Osteocyte (in vitro differentiated cells): ENCODE results near the gene IDUA. TPM values are rescaled to one million over a fixed set of nuclear protein-coding genes. Genes with fewer than 3 reads are reported as not detected.

ENCODE experiments used
- DNase-seq: peaks from one replicate; pipeline ENCODE4 v3.0.0; 2021; ENCODE audit warnings: mixed read lengths; ENCODE audit not compliant: unreplicated experiment; ENCODE audit errors: extremely low spot score
- H3K27ac Mint-ChIP-seq: one replicate; pipeline ENCODE4 v1.8.0; 2021; ENCODE audit warnings: mild to moderate bottlenecking, mixed read lengths; ENCODE audit not compliant: unreplicated experiment
- H3K27me3 Mint-ChIP-seq: one replicate; pipeline ENCODE4 v1.8.0; 2021; ENCODE audit warnings: mixed read lengths; ENCODE audit not compliant: unreplicated experiment
- H3K36me3 Mint-ChIP-seq: one replicate; pipeline ENCODE4 v1.8.0; 2021; ENCODE audit warnings: mixed read lengths; ENCODE audit not compliant: unreplicated experiment
- H3K4me1 Mint-ChIP-seq: one replicate; pipeline ENCODE4 v1.8.0; 2021; ENCODE audit warnings: mixed read lengths; ENCODE audit not compliant: unreplicated experiment
- H3K4me3 Mint-ChIP-seq: one replicate; pipeline ENCODE4 v1.8.0; 2021; ENCODE audit warnings: mild to moderate bottlenecking, moderate library complexity, mixed read lengths; ENCODE audit not compliant: unreplicated experiment
- H3K9me3 Mint-ChIP-seq: one replicate; pipeline ENCODE4 v1.8.0; 2021; ENCODE audit warnings: mixed read lengths; ENCODE audit not compliant: unreplicated experiment
- CTCF ChIP-seq: fragments of 200-600 bp; sonication (generic); IDR thresholded peaks from 2 replicates; pipeline ENCODE4 v1.5.0; 2021; ENCODE audit warnings: antibody characterized with exemption, mild to moderate bottlenecking, moderate library complexity
- total RNA-seq: library from RNA; stranded (reverse); gene quantifications from 2 replicates; pipeline ENCODE4 v1.2.1, GENCODE V29; 2021

Gene IDUA
- total RNA-seq, 1 donor from 2014 or later: 67.8 TPM

- Mint-ChIP-seq H3K27ac (no peak overlapping the region), H3K9me3 (no peaks in the 10 kb centered on the region), H3K4me1 (peaks cover 27% of the 10 kb centered on the region), H3K4me3 (no peak overlapping the region), H3K27me3 (no peaks in the 10 kb centered on the region), H3K36me3 (no peaks in the 10 kb centered on the region)
- TF ChIP-seq CTCF: no peak
- no peak for DNase-seq
These were observed 48.7 kb downstream of the IDUA start for GRCh38 chr4:1035510-1035909.

DNA sequence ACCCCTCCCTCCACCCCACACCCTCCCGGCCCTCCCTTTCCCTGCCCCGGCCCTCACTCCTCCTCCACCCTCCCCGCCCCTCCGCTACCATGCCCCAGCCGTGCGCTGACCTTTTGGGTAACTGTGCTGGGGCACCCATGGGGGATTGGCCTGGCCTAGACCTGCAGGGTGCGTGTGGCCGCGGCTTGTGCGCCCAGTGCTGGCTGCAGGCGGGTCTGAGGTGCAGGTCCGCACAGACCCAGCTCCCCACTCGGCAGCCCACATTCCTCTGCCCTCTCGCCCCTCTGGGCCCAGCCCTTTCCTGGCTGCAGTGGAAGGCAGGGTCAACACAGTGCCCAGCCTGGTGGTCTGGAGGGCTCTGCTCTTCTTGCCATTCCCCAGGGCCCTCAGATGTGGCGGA lies 49.3 kb downstream of the IDUA start:
- Mint-ChIP-seq H3K36me3 (no peaks in the 10 kb centered on the region), H3K9me3 (no peaks in the 10 kb centered on the region), H3K27me3 (no peaks in the 10 kb centered on the region), H3K4me1 (peaks cover 30% of the 10 kb centered on the region), H3K4me3 (no peak overlapping the region), H3K27ac (no peak overlapping the region)
- no peak for DNase-seq
- no peak for TF ChIP-seq CTCF

DNA sequence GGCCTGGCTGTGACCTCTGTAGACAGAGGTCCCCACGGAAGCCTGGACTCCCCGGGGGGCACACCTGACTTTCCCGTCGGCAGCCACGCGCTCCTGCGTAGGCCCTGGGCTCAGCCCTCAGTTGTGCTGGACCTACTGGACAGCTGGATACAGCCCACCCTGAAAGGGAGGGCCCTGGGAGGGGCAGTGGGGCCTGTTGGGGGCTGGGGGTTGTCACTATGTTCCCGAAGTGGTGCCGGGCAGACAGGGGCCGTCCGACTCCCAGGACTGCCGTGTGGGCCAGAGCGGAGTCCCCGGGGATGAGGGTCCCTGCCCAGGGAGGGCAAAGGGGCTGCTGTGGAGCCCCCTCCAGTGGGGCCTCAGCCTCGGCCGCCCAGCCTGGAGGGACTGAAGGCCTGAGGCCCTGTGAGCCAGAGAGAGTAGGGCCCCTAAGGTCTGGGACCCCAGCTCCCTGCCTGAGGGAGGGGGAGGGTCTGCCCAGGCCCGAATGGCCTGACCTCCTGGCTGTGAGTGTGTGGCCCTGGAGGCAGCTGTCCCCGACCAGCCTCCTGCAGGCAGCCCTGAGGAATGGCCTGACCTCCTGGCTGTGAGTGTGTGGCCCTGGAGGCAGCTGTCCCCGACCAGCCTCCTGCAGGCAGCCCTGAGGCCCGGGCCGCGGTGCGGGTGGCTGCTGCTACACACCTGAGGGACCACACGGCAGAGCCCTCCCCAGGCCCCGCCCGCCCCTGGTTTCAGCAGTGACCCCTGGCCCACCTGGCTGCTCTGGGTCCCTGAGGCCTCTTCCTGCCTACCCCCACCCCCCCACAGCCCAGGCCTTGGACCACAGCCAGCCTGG lies 50.3 kb downstream of the IDUA start:
- H3K36me3 Mint-ChIP-seq: no peaks in the 10 kb centered on the region
- H3K9me3 Mint-ChIP-seq: no peaks in the 10 kb centered on the region
- H3K27me3 Mint-ChIP-seq: no peaks in the 10 kb centered on the region
- no peak for DNase-seq
- H3K4me1 Mint-ChIP-seq: peaks cover 40% of the 10 kb centered on the region
- no peak overlapping the region for H3K4me3 Mint-ChIP-seq
- no peak for TF ChIP-seq CTCF
- H3K27ac Mint-ChIP-seq: no peak overlapping the region

DNA sequence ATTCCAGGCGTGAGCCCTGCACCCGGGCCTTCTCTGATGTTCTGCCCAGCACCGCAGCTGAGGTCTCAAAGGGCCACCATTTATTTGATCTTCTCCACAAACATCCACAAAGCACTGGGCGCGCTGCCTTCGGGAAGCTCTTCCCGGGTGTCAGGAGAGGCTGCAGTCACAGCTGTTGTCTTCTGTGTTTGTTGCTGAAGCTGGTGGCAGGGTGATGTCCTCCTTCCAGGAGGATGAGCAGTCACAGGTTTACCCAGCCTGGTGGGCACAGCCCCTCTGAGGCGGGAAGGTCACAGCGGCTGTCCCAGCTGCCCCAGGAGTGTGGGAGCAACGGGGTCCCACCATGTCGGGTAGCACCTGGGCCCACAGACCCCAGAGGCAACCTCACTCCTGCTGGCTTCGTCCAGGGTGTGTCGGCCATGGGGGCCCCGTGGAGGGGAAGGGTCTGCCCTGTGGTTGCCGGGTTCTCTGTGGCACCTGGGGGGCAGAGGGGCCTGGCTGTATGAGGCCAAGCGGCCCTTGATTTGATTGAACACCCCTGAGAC lies 52.2 kb downstream of the IDUA start:
- no peak overlapping the region for H3K4me3 Mint-ChIP-seq
- no peak for DNase-seq
- H3K9me3 Mint-ChIP-seq: no peaks in the 10 kb centered on the region
- no peaks in the 10 kb centered on the region for H3K27me3 Mint-ChIP-seq
- peak overlapping the region; percentile 77 for H3K27ac Mint-ChIP-seq
- TF ChIP-seq CTCF: no peak
- no peaks in the 10 kb centered on the region for H3K36me3 Mint-ChIP-seq
- peaks cover 49% of the 10 kb centered on the region for H3K4me1 Mint-ChIP-seq

DNA sequence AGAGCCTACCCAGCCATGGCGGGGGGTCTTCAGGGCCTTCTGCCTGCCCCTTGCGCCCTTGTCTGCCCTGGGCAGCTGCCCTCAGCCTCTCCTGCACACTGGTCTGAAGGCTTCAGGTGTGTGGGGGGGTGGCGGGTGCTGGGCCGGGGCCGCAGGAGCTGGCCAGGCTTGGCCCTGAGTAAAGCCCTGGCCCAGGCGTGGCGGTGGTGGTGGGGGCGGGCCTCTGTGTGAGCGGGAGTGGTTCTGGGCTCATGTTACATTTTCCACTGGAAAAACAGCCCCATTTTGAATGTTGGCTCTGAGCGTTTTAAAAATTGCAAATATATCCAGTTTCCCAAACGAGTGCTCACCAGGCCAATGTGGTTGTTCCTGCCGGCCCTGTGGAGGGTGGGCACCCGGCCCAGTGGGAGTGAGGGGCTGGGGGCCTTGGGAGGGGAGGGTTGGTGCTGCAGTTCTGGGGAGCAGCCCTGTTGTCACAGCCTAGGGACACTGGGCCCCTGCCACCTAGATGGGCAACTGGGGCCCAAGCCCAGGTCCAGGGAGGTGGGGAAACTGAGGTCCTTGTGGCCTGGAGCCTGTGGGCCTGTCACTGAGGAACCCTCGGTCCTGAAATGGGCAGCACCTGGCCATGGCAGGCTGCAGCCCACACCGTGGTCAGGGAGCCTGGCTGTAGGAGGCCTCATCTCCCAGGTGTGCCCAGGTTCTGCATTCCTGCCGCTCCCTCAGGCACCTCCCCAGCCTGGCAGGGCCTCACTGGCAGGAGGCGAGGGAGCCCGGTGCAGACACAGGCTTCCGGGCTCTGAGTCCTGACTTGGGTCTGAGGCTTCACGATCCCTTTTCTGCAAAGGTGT lies 52.9 kb downstream of the IDUA start:
- peak overlapping the region; percentile 77 for H3K27ac Mint-ChIP-seq
- H3K27me3 Mint-ChIP-seq: no peaks in the 10 kb centered on the region
- no peak for TF ChIP-seq CTCF
- no peaks in the 10 kb centered on the region for H3K9me3 Mint-ChIP-seq
- H3K4me1 Mint-ChIP-seq: peaks cover 56% of the 10 kb centered on the region
- DNase-seq: no peak
- no peaks in the 10 kb centered on the region for H3K36me3 Mint-ChIP-seq
- H3K4me3 Mint-ChIP-seq: no peak overlapping the region
